Measurements from ENCODE around the gene EPHA1.

EPHA1 gene

GRCh38 chr7:143369678-143370651 is 38.7 kb downstream of the EPHA1 start:
- no peak for DNase-seq

DNA sequence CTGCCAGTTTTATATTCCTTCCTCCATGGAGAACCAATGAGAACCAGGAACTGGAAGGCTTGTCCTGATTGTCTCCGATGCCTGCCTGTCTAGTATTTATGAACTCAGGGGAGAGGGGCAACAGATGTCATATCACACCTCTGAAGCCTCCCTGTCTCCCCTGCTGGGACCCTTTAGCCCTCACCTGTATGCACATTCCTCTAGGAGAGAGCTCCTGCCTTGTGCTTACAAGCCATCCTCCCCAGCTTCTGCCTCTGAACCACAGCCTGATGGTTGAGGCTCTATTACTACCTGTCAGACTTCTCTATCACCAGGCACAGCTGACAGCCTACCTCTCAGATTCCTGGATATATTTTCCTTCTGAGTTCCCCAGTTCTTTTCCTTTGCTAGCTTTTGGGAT is 40.3 kb downstream of the EPHA1 start:
- no peak for DNase-seq

DNA sequence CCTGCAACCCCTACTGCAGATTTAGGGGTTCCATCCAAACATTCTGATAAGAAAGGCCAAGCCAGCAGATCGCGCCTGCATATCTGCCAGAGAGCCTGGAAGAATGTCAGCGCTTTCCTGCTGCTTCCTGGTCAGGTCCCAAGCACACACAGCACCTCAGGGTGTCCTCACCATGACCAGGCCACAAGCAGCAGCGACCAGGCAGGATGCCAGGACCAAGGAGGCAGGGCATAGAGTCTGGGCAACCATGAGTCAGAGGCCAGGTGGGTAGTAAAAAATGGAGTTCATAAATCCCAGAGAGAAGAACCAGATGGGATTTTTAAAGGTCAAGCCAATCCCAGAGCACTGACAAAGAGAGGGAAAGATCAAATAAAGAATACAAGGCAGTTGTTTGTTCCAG is 40.7 kb downstream of the EPHA1 start:
- DNase-seq = no peak

DNA sequence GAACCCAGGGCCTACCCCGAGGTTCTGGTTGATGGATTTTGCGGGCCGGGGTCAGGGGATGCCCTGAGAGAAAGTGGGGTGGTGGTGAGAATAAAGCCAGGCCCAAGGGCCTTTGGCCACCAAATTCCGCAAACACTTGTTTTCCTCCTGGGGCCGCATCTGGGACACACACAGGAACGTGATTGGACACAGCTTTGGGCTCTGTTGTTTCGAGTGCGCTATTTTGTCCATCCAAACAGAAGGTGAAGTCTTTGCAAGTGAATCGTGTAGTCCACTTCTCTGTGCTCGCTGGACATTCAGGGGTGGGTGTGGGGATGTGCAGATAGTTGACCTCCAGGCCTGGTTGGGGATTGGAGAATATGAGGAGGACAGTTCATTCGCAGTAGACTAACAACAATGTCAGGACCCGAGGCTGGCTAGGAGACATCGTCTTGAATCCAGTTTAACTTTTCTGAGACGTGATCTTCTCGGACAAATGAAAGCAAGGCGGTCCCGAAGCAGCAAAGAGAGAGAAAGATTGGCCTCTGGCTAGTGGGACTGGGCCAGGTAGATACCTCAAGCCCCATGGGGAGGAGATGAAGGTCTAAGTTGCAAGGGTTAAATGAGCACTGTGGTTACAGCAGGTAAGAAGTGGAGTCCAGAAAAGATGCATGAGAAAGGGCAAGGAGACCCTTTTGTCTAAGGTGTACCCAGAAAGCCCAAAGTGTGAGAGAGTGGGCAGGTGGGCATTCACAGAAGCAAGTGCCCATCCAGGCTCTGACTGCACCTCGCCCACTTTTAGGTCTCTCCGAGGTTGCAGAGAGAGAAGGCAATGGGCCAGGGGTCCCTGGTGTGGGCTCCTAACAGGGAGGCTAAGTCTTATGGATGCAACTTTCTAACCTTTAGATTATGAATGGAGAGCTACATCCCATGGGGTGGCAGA is 45.4 kb downstream of the EPHA1 start:
- no peak for DNase-seq

- DNase-seq = no peak
Observed at GRCh38 chr7:143362131-143363015, 46.3 kb downstream of the EPHA1 start, which contains the start of gene FAM131B. FAM131B (minus strand) TSS chr7:143362713; CDS start chr7:143362603, 110 bp downstream.

DNA sequence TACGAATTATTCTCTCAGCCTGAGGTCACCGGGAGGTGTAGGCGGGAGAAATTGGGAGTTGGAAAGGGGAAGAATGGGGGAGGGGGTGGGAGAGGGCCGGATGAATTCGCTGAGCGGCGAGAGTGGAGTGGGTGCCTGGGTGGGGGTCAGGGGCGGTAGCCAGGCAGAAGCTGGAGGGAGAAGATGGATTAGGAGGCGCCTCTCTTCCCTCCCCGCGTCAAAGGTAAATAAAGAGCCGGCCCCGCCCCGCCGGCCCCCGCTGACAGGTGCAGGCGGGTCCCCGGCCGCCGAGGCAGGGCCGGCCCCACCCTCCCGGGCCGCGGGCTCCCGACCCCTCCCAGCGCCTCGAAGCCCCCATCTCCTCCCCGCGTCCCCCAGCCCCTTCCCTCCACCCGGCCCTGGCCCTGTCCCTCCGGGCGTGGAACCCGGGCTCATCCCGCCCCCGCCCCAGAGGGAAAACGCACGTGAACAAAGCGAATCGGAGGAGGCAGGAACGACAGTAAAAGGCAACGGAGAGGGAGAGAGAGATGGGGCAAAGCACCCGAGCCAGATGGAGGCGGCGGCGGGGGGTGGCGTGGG is 47.0 kb downstream of the EPHA1 start:
- no peak for DNase-seq

GRCh38 chr7:143360788-143361551 is 47.7 kb downstream of the EPHA1 start:
- no peak for DNase-seq

DNA sequence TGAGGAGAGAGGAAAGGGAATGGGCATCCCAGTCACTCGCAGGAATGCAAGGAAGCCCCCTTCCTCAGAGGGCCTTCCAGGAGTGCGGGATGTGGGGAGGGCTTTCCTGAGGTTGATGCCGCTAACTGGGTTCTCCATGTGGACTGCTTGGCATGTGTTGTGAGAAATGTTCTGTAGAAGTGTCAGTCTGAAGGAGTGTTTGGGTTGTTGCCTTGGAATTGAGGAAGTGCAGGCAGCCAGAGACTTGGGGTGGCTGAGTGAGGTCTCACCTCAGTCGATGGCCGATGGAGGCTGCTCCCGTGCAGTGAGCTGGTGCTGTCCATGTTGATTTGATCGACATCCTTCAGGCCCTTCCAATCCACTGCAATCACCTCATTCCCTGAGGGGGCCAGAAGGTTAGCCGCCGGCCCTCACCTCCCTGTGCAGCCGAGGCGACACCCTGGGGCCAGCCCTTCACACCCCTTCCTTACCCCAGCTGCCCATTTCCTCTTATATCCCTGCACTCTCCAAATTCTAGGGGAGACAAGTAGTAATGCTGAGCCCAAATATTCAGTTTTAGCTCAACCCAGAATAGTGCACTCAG is 48.8 kb downstream of the EPHA1 start:
- no peak for DNase-seq

DNA sequence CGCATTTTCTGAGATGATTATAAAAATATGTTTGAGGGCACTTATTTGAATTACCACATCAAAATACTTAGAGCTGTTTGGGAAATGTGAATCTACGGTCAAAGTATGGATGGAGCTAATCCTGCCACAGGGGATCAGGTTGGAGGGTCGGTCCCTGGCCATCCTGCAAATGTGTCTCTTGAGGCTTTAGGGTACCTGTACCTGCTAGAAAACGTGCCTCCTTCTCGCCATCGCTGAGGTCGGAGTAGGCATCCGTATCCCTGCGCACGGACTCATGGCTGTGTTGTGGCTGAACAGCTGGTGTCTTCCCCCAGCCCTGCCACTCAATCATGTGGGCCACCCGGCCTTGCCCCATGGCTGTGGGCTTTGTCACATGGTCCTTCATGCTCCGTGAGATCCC is 50.0 kb downstream of the EPHA1 start:
- no peak for DNase-seq

GRCh38 chr7:143356414-143357050 is 52.1 kb downstream of the EPHA1 start:
- DNase-seq = no peak

DNA sequence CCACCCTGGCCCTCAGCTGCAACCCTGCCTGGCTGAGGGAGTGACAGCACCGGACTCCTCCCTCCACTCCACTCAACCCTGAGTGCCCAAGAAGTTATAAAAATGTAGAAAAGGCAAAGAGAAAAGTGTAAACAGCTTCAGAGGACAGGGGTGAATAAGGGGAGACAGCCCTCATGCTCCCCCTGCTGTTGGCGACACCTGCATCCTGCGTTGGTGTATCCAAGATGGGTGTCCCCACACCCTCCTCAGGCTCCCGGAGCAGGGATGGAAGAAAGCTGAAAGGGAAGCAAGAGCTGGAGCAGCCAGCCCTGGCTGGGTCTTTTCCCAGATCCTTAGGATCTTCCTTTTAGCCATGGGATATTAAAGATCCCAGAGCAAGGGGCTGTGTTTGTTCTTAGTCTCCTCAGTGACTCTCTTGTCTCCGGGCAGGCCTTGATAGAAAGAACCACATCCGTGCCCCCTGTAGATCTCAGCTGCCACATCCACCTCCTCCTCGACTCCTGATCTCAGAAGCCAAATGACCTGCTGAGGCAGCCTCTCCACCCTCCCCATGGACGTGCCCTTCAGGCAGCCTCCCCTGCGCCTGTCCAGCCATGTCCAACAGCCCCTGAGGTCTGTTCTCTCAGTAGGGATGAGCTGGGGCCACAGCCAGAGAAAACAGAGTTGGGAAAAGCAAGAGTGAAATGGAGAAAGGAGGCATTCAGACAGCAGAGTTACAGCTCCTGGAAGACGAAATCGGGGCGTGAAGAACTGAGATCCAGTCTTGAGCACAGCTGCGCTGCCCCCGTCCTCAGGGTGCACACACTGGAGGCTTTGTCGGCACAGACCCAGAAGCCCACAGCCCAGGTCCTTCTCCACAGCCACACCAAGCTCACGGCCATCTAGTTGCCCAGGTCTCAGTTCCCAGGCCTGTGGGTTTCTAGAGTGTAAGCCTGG is 52.9 kb downstream of the EPHA1 start:
- no peak for DNase-seq

DNA sequence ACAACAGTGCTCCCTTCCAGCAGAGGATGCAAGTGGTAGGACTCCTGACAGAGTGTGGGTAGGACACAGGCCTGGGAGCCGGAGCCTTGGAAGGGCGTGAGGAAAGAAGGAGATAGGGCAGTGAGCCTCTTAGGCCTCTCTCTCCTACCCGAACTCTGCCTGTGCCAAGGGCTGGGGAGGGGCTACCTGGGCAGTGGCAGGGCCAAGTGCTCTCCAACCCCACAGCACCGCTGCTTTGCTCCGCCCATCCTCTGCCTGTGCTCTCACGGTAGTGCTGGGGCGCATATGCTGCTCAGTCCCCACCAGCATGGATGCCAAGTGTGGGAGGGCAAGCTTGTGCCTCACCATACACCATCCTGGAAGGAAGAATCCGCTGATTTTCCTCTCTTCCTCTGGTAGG is 53.7 kb downstream of the EPHA1 start:
- DNase-seq = no peak

DNA sequence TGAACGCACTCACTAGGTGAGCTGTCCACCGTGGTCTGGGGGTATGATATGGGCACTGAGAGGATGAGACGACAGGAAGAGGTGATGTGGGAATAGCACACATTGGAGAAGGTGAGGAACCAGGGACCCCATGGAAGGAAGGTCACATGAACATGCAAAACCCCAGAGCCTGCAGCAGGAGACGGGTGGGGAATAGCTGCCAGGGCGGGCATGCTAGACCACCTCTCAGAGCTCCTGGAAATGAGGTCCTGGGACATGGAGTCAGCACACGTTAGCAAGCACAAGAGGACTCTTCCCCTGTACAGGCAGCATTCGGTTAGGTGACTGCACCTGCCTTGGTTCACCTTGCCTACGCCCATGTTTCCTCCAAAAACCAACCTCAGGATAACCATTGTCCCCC is 54.3 kb downstream of the EPHA1 start:
- no peak for DNase-seq

GRCh38 chr7:143352531-143353002 is 56.1 kb downstream of the EPHA1 start:
- DNase-seq = no peak

GRCh38 chr7:143351574-143351973 is 57.1 kb downstream of the EPHA1 start:
- DNase-seq = no peak

GRCh38 chr7:143351060-143351459 is 57.6 kb downstream of the EPHA1 start:
- DNase-seq = peak; percentile 18

GRCh38 chr7:143347950-143348349 is 60.7 kb downstream of the EPHA1 start:
- no peak for DNase-seq

DNA sequence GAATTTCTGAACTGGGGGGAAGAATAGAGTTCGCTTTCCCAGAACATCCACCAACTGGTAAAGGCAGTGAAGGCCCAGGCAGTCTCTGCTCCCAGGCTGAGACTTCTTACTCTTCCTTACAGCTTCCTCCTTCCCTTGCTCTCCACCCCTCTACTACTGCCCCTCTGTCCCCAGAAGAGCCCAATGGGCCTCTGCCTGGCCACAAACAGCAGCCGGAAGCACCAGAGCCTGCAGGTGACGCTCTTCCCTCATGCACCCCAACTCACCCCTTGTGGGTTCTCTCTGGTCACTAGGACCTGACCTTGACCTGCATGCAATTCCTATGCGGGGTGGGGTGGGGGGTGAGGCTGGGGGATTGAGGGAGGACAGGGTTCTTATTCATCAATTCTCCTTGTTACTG is 62.6 kb downstream of the EPHA1 start:
- DNase-seq = no peak

GRCh38 chr7:143345428-143345900 is 63.2 kb downstream of the EPHA1 start:
- DNase-seq = peak; percentile 29
